GM08714 (cell line): ENCODE results near the gene ADGRL3.

Experiments
- H3K4me3 ChIP-seq: fragments of 200-500 bp; sonication (Bioruptor generic); 2 replicates; pipeline ENCODE4 v1.5.1; 2014; ENCODE audit warnings: mild to moderate bottlenecking, low read length, inconsistent platforms
- ZNF274 ChIP-seq: IDR thresholded peaks from 2 replicates; pipeline ENCODE4 v1.6.1; 2012; ENCODE audit warnings: mild to moderate bottlenecking, low read depth, low read length

ADGRL3 gene

DNA sequence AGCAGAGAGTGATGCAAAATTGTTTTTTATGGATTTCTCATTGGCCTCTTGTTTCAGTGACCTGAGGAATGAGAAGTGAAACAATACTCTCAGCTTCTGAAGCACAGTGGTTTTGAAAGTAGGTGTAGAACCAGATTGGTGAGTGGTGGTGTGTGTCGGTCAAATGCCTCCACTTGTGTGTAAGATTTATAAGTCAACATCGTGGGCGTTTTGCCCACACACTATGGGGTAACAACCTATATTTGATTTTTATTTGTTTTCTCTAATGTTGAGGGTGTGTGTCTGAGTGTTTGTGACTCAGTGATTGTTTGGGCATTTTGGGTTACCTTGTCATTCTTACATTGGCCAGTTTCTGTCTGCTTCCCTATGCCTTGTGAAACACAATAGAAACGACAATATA is 23.3 kb downstream of the ADGRL3 start:
- no peak overlapping the region for H3K4me3 ChIP-seq
- no peak for TF ChIP-seq ZNF274

DNA sequence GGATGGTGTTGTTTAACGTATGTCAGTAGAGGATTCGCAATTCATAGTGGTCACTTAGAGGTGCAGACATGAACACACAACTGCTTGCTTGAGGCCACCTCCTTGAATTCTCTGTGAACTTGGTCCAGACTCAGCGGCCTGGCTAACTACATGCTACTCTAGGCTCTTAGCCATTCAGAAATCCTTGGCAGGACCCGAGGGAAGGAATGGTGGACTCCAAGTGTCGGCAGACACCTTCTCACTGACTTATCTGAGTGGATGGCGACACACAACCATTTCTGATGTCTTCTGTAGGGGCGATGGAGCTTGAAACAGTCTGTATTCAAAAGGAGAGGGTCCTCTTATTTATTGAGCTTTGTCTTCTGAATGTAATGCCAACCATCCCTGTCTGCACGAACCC is 24.4 kb downstream of the ADGRL3 start:
- no peak for TF ChIP-seq ZNF274
- no peak overlapping the region for H3K4me3 ChIP-seq

DNA sequence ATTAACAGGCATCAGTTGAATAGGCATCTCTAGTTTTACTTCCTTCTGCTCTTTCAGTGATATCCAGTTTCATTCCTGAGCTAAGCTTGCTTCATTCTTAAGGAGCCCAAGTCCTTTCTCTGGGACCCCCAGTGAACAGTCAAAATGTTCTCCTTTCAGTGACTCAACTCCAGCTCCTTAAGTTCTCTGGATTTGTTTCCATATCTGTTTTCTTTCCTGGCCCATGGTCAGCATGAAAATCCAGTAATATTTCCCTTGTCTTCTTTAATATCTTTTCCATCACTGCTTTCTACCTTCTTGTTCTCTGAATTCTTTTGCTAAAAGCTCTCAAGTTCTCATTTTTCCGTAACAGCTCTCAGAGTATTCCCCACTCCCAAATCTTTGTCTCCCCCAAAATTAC is 25.5 kb downstream of the ADGRL3 start:
- no peak overlapping the region for H3K4me3 ChIP-seq
- no peak for TF ChIP-seq ZNF274

DNA sequence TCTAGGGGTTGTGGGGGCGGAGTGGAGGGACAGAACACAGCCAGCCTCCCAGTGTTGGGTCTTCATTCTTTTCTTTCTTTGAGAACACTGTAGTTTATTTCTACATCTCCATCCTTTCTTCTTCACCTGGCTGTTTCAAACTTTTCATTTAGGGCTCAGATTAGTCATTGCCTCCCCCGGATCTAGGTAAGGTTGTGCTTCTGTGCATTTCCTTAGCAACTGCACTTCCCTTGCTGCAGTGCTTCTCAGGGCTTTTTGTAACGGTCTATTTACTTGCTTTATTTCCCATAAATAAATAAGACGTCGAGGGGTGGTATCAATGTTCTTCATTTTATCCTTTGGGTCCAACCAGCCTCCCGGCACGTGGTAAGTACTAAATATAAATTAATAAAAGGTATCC is 31.3 kb downstream of the ADGRL3 start:
- no peak for TF ChIP-seq ZNF274

DNA sequence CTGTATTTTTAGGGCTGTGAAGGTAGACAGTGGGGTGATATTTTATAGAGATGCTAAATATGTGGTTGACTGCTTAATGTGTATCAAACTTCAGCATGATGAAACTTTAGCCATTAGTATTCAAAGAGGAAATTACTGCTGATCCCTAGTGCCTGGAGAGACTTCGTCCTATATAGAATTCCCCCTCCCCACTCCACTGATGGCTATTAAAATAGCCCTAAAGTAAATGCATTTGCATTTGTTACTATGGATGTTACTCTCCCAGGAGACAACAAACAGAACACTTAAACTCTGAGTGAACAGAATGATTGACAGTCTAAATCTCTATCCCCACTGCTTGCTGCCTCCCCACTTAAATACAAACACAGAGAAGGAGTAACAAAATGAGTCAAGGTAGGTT is 39.1 kb downstream of the ADGRL3 start:
- no peak overlapping the region for H3K4me3 ChIP-seq
- no peak for TF ChIP-seq ZNF274

More for the DNA sequence above, 31.3 kb downstream of the ADGRL3 start:
- H3K4me3 ChIP-seq = no peak overlapping the region

DNA sequence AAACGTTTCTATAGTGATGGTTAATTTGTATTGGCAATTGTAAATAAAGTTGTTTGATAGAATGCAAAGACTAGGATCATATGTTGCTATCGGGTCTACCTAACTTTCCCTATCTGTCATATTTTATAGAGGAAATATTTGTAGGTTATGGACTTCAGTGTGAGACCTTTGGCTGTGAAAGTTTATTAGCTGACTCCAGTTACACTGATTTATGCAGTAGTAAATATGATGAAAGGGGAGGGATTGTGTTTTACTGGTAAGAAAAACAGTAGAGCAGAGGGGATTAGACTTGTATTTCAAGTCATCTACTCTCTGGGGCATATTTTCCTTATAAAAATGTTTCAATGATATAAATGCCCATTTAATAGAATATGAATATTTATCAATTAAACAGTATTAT is 43.8 kb downstream of the ADGRL3 start:
- no peak overlapping the region for H3K4me3 ChIP-seq
- TF ChIP-seq ZNF274 = no peak

DNA sequence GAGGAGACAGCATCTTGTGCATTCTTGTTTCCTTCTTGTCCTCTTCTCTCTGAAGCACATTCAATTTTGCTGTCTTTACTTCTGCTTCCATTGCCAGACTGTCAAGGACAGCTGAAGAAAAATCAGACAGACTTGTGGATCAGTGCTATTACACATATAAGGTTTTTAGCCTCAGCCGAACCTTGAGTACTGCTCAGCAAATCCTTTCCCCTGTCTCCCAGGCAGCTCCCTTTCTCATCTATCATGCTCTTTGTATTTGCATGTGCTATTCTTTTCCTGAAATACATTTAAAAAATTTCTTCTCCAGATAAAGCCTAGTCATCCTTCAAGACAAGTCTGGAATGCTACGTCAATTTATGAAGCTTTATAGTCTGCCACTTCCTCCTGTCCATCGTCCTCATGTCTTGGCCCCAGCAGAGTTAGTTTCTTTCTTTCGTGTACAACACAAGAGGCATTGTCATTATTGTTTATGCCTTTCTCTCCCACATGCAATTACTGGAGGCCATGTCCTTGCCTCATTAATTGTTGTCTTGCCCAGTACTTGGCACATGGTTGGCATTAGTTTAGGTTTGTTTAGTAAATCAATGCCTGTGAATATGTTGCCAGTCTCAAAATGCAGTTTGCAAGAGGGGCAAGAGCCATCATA is 45.1 kb downstream of the ADGRL3 start:
- H3K4me3 ChIP-seq = no peak overlapping the region
- no peak for TF ChIP-seq ZNF274

DNA sequence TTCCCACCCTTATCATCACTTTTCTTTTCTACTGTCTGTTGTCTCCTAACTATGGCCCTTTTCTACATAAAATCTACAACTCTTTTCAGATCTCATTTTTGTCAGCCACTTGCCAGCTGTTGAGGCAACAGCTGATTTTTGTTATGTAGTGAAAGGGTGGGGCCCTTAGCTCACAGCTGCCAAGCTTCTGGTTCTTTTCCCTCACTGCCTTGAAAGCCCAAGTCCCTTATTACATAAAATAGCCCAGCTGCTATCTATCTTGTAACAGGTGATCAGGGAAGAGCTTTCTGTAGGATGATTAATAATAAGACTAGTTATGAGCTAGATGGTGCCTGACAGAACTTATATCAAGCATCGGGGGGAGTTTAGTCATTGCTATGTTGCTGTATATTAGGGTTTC is 45.9 kb downstream of the ADGRL3 start:
- no peak overlapping the region for H3K4me3 ChIP-seq
- no peak for TF ChIP-seq ZNF274

DNA sequence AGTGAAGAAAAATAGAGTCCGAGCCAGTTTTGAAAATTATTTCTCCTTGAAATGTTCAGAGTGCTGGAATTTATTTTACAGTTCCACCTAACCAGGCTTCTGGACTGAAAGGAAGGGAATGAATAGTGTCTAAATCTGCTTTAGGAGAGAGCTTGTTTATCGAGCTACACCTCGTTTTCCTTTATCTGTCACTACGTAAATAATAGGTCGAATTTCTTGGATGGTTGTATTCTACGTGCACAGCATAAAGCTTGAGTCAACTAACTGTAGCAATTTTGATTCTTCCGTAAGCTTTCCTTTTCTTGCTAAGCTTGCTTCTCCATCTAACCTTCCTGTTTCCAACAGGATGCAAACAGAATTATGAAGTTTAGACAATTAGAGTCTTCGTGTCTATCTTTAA is 48.6 kb downstream of the ADGRL3 start:
- TF ChIP-seq ZNF274 = no peak
- no peak overlapping the region for H3K4me3 ChIP-seq

DNA sequence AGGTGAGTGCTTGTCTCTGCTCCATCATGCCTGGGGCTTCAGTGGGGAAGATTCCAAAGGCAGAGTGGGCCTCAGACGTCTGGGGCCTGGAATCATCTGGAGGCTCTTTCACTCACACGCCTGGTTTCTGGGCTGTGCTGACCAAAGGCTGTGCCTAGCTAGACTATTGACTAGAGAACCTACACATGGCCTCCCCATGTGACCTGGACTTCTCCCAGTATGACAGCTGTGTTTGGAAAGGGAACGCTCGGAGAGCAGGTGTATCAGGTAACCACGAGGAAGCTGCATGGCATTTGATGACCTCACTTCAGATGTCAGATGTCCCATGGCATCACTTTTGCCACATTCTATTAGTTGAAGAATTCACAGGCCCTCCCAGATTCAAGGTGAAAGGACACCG is 51.0 kb downstream of the ADGRL3 start:
- no peak overlapping the region for H3K4me3 ChIP-seq
- no peak for TF ChIP-seq ZNF274

DNA sequence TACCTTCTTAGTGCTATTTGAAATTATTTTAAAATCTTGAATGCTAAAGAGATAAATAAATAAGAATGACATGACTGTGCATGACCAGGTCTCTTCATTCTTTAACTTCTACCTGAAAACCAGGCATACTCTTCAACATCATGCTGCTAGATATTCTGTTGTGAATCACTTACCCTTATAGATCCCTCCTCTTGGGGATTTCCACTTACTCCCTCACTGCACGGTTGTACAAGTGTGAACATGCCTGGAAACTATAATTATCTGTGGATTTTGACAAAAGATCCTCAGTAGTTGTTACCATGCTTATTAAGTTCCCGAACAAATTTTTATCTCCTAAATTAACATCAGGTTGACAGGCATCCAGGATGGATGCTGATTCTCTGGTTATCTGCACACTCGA is 54.3 kb downstream of the ADGRL3 start:
- TF ChIP-seq ZNF274 = no peak
- H3K4me3 ChIP-seq = no peak overlapping the region

DNA sequence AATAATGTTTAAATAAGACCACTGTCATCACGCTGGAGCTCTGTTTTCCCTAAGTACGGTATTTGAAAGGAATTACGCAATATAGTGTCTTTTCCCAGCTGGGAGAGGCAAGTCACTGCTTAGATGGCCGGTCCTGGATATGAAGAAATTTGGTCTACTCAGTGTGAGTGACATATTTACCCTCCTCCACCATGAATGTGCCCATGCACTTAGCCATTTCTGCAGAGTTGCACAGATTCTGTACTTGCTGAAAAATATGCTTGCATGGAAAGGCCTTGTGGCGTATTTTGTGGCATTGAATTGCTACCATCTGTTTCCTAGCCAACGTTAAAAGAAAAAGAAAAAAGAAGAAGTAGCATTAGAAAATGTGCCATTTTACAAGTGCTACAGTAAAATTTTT is 73.1 kb downstream of the ADGRL3 start:
- no peak overlapping the region for H3K4me3 ChIP-seq
- TF ChIP-seq ZNF274 = no peak

DNA sequence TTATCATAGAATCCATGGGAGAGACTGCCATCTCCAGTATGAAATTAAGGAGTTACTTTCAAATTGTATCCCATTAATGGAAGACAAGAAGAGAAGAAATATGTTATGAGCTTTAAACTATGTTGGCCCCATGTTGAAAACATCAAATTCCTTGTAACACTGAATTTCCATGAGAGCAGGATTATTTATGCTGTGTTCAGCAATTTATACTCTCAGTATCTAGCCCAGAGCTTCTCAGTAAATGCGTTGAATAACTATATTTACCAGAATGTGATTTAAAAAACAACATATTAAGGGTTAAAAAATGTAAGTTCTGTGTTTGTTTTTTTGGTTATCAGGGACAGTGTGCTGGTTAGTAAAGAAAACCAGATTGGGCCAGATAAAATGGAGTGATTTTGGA is 74.2 kb downstream of the ADGRL3 start:
- no peak for TF ChIP-seq ZNF274
- H3K4me3 ChIP-seq = no peak overlapping the region

DNA sequence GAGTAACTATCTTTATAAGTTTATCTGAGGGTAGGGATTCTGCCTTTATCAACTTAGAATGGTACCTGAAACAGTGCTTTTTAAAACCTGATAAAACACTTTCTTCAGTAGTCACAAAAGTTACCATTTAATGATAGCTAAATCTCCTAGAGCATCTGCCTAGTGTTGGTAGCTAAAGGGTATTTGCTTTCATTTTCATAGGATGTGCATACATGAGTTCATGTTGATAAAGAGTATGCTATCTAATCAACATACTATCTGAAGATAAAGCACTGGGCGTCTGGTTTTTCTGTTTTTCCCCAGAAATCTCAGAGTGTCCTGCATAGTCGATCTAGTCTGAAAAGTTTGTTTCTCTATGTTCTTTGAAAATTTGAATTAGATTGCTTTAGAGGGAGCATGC is 75.1 kb downstream of the ADGRL3 start:
- TF ChIP-seq ZNF274 = no peak
- H3K4me3 ChIP-seq = no peak overlapping the region

DNA sequence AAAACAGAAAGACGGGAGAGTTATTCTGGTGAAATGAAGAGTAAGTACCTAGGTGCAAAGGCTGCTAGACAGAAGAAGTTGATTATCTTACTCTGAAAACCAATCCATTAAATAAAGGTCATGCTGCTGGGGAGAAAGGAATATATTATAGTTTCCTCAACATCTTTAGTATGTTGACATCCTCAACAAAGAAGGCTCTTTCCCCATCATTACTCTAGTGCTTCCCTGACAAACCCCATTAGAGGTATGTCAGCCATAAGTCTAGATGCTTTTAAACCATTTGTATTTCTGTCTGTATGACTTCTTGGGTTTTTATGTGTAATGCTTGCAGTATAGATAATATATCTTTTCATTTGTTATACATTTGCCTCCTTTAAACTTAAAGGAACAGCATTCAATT is 75.9 kb downstream of the ADGRL3 start:
- H3K4me3 ChIP-seq = no peak overlapping the region
- no peak for TF ChIP-seq ZNF274

DNA sequence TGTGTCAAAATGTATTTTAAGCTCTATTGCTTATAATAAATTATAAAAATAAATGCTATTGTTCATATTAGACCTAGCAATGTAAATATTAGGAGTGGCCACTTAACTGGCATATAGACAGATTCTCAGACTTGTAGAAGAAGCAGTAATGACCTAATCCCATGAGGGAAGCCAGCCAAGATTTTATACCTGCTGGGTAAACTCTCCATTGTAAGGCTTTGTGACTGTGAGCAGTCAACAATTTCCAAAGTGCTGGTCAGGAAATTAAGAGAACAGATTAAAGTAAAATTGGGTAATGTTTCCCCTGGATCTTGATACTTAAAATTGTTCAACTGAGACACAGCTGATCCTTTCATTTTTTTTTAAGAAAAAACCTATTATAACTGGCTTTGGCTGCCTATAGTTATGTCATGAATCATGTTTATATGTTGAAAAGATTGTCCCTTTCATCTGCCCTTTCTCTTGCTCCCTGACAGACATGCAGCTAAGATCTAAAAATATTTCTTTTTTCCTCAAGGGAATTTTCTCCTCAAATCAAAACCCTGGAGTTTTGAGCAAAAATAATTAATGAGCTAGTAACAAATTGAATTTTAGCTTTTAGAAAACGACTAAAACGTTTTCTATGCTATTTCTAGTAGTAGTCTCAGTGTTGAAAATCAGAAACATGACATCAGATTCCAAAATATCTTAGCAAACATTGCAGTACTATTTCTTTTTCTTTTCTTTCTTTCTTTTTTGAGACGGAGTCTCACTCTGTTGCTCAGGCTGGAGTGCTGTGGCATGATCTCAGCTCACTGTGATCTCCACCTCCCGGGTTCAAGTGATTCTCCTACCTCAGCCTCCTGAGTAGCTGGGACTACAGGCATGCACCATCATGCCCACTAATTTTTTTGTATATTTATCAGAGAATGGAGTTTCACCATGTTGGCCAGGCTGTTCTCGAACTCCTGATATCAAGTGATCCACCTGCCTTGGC is 77.9 kb downstream of the ADGRL3 start:
- H3K4me3 ChIP-seq = no peak overlapping the region
- TF ChIP-seq ZNF274 = no peak
